CD4-positive, alpha-beta T cell treated with Interferon alpha-2 for 1 hour (primary cell): ENCODE data around the gene PDCL3.

Source experiments
- DNase-seq, 2 donors: peaks; one replicate each; pipeline ENCODE4 v3.0.0-alpha.2; 2020 to 2022

The PDCL3 gene

DNA sequence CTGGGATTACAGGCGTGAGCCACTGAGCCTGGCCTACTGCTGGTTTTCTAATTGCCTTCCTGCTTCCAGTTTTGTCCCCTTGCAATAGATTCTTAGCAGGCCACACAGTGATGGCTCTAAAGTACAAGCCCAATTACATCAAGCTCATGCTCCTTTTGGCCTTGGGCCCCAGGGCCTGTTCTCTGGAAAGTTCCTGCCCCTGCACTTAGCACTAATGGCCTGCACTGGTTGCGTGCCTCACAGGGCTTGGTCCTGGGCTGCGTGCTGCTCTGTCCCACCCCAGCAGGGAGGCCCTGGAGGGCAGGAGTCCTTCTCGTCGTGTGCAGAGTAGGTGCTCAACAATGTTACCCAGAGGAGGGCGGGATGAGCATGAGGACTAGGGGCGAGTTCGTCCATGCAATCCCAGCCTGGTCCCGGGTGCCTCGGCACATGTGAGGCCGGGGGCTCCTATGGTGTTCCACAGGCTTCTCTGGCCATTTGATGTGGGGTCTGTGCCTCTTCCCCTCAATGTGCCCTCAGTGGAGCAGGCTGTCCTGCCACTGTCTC lies 51.7 kb downstream of the PDCL3 start:
- DNase-seq: no peak

DNA sequence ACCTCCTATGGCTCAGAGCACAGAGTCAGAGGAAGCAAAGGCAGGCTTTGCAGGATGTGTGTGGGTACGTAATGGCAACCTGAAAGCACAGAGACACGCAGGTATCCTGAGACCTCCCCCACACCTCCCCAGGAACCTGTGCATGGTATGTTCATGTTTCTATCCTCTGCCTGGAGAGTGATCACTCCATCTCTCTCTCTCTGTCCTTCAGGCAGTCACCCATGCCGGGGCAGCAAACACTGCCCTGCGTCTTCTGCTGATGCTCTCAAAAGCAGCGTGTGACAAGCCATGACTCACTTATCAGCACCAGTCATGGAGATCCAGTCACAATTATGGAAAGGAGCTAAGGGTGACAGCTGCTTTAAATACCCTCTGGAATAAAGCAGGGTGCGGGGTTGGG lies 52.7 kb downstream of the PDCL3 start:
- DNase-seq: no peak

DNA sequence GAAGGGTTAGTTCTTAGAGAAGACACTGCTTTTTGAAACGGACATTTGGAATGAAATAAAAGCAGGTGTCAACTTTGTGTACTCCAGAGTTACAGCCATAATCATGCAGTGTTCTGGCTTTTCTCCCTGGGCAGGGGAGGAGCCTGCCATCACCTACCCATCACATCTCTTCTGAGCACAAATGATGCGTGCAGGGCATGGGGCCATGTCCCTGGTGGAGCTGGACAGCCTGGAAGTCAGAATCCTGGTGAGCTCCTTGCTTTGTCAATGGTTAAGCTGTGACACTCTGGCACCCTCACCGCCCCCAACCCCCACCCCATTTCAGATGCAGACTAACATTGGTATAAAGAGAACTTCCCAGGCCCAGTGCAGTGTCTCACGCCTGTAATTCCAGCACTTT lies 53.1 kb downstream of the PDCL3 start:
- no peak for DNase-seq

DNA sequence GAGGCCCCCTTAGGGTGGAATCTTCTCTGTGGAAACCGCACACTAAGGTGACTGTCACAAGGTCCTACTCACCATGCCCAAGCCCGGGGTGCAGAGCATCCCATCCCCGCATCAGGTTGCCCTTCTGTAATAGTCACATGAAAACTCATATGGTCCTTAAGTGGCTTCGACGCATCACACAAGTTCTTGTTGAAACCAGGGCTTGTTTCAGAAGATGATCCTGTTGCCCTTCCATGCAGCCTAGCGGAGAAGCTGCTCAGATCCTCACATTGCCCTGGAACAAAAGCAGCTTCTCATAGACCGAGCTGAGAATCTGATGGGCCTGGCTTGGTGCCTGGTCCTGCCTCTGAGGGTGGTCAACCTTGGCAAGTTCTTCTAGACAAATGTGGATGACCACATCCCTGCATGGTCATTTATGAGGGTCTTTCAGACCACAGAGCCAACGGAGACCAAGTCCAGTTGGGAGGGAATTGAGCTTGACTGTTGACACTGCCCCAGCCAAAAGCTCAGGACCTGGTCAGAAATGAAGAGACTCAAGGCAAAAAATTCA lies 54.1 kb downstream of the PDCL3 start:
- DNase-seq: no peak

DNA sequence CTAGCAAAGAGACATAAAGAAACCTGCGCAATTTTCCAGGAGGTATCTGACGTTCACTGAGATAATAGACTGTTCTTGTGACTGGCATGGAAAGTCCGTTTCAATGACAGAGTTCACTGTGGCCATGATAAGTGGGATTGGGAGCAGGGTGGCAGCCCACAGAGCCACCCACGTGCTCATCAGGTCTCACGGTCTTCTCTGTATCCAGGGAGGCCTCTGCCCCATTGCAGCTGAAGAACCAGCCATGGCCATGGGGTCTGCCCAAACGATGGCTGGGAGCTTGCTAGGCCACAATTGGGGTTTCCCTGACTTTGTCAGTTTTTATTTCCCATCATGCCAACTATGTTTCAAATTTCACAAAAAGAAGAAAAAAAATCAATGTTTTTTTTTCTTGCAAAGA lies 57.2 kb downstream of the PDCL3 start:
- DNase-seq: no peak

DNA sequence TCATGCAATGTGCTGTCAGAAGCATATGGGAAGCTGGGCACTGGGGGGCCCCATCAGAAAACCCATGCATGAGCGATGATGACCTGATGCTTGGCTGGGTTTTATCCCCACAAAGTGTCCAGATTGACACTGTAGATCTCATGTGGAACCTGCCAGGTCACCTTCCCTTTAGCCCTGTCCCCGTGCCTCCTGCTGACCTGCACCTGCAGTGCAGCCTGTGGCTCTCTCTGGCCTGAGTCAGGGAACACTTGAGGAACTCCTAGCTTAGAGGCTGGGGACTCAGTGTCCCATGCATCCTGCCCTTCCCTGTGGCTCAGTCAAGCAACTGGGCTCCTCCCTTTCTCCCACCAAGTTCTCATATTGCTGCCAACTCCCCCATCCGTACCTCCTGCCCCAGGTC lies 57.7 kb downstream of the PDCL3 start:
- no peak for DNase-seq

DNA sequence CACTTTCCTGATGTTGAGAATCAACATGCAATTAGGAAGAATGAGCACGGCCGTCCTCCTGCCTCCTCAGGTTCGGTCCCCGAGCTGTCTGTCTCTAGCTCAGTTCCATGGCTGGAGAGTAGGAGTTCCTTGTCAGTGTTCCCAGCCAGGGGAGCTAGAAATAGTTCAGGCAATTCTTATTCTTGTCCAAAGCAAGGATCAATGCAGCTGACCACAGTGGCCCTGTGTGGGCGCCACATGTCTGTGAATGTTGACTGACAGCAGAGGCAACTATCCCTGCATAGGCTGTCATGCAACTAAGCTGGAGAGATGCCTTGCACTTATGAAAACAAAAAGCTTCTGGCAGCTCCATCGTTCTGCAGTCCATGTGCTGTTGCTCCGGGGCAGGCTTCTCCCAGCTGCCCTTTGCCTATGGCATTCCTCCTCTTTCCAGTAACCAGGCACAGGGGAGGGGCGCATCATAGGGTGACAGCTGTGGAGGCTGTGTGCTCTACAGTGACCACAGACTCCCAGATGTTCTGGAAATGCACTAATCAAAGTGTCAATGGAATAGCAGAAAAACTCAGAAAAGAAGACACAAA lies 58.7 kb downstream of the PDCL3 start:
- no peak for DNase-seq

DNA sequence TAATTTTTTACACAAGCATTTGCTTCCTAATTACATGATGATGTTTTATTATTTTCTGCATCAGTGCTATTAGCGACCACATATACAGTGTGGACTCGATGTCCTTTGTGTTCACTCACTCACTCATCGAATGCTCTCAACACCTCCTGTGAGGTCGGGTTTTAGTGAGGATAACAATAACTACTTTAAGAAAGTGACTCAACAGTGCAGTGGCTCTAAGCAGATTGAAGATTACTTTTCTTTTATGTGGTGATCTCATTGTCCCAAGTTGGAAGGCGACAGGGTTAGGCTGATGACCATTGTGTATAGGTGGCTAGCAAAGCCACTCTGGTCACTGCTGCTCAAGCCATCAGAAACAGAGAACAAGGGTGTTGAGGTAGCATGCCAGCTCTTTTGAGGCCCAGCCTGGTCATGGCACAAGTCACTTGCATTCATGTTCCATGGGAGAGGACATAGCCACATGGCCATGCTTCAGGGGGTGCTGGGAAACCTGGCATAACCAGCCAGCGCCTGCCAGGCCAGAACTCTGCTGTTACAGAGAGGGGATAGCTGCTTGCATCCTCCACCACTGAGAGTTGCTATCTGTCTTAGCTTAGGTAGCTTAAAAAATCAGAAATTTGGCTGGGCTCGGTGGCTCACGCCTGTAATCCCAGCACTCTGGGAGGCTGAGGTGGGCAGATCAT lies 60.4 kb downstream of the PDCL3 start:
- no peak for DNase-seq

DNA sequence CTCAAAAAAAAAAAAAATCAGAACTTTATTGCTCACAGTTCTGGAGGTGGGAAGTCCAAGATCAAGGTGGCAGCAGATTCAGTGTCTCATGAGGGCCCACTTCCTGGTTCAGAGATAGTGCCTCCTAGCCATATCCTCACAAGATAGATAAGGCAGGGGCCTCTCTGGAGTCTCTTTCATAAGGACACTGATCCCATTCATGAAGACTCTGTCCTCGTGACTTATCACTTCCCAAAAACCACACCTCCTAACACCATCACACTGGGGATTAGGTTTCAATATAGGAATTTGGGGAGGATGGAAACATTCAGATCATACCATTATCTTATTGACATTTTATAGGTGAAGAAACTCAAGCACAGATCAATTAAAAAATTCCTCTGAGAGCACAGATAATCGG lies 61.1 kb downstream of the PDCL3 start:
- no peak for DNase-seq

DNA sequence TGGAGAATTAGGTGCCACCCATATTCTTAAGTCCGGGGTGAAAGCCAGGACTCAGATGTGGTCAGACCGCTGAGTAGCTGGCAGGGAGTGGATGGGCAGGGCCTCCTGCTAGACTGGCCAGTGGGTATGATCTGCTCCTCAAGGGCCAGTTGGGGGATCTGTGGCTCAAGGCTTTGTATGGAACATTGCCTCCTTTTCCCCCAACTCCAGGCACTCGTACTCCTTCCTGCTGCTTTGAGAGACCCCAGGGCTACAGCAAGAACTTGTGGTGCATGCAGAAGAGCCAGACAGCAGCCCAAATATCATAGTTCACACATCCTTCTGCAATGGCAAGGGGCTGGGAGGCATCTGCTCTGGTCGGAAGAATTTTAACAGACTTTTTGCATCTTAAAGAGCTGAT lies 61.7 kb downstream of the PDCL3 start:
- no peak for DNase-seq

DNA sequence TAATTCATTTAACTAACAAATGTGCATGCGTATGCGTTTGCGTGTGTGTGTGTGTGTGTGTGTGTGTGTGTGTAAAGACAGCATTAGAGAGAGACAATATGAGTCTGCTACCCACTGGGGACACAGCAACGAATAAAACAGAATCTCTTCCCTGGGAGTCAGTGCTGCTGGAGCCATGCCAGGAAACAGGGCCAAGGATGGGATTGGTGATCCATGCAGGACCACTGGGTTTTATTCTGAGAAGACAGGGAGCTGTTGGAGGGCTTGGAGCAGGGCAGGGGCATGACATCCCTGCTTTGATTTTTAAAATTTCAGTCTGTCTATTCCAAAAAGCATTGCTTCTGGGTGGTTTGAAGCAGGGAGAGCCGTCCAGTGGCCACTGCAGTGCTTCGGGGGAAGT lies 62.9 kb downstream of the PDCL3 start:
- no peak for DNase-seq
